Uterus (tissue), 4 donors: Measurements from ENCODE around the gene HOXA10. TPM values are rescaled to one million over a fixed set of nuclear protein-coding genes. Genes with fewer than 3 reads are reported as not detected.

Source experiments
- DNase-seq, 2 donors: peaks; one replicate each; pipeline ENCODE4 v3.0.0-alpha.2; 2019 to 2020
- H3K27ac ChIP-seq, 2 donors: fragments of 200-600 bp; sonication (generic); 1 replicate in 1 of 2; 2 replicates in 1 of 2; pipeline ENCODE4 v1.5.1; 2016 to 2018
- H3K27me3 ChIP-seq, 2 donors: fragments of 200-600 bp; sonication (generic); one replicate each; pipeline ENCODE4 v1.5.1; 2018 to 2019; ENCODE audit warnings: control low read depth in 1 of 2
- H3K36me3 ChIP-seq, 2 donors: fragments of 200-600 bp; sonication (generic); one replicate each; pipeline ENCODE4 v1.5.1; 2019; ENCODE audit warnings: control low read depth in 1 of 2
- H3K4me1 ChIP-seq, 2 donors: fragments of 200-600 bp; sonication (generic); one replicate each; pipeline ENCODE4 v1.5.1; 2018 to 2019; ENCODE audit warnings: control low read depth in 1 of 2
- H3K4me3 ChIP-seq, 2 donors: fragments of 200-600 bp; sonication (generic); 1 replicate in 1 of 2; 2 replicates in 1 of 2; pipeline ENCODE4 v1.5.1; 2018 to 2019; ENCODE audit warnings: mild to moderate bottlenecking in 1 of 2
- H3K9me3 ChIP-seq, 2 donors: fragments of 200-600 bp; sonication (generic); one replicate each; pipeline ENCODE4 v1.5.1; 2019; ENCODE audit warnings: control low read depth in 1 of 2
- POLR2A ChIP-seq, 2 donors: fragments of 450-650 bp; IDR thresholded peaks; one replicate each; pipeline ENCODE4 v1.6.1; 2016; ENCODE audit warnings: antibody characterized with exemption in 2 of 2, mild to moderate bottlenecking in 1 of 2, moderate library complexity in 1 of 2
- intact Hi-C: fragments of 100-400 bp; cut with DNase I; formaldehyde crosslinking; loops from one replicate; pipeline ENCODE4 v1.15.1; 2023; ENCODE audit warnings: low total_unique reads
- total RNA-seq, 4 donors: library from RNA; depleted of rRNA in 3 of 4; stranded (reverse); fragments of >200 nt in 3 of 4; gene quantifications; one replicate each; pipeline versions ENCODE4 v1.1.0 to v1.2.4, GENCODE V29; 2014 to 2023
- TF ChIP-seq, protein P1 (sequence below), 4 experiments: fragments of 200-600 bp in 2 of 4; fragments of 450-650 bp in 2 of 4; sonication (generic) in 2 of 4; IDR thresholded peaks; one replicate each; pipeline ENCODE4 v1.5.1; 2016 to 2019; ENCODE audit warnings: antibody characterized with exemption in 4 of 4, mild to moderate bottlenecking in 2 of 4, moderate library complexity in 1 of 4
- donor health status: DM: yes; HTN: yes; CAD: no.

The HOXA10 gene
- total RNA-seq, 4 donors from 2014 or later: 50.0 to 114 (median 69.0) TPM

DNA sequence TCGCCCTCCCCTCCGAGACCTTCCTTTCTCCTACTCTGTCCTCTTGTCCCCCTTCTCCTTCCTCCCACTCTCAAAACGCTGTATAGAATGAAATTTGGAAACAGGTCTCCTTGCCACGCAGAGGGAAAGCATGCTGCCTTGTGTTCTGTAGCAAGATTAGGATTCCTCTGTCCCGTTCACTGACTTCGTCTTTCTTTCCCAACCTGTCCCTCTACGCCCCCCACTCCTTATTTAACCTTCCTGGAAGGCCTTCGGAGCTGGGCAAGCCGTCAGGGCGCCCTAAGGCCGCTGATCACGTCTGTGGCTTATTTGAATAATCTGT, 10.1 kb downstream of the HOXA10 start:
- intact Hi-C loops: loop anchor here (5.0 kb wide), 1 partner anchor 307 kb away; no protein-coding TSS in a partner anchor
- no peak for DNase-seq
- no peaks in the 10 kb centered on the region for H3K27me3 ChIP-seq
- peak overlapping the region; percentile 94 to 96 for H3K27ac ChIP-seq
- no peaks in the 10 kb centered on the region for H3K4me1 ChIP-seq
- H3K36me3 ChIP-seq: no peaks in the 10 kb centered on the region
- H3K4me3 ChIP-seq: peak overlapping the region; percentile 58 to 66
- no peak for TF ChIP-seq POLR2A (IDR thresholded peaks at IDR 0.05)
- TF ChIP-seq, protein P1, sequence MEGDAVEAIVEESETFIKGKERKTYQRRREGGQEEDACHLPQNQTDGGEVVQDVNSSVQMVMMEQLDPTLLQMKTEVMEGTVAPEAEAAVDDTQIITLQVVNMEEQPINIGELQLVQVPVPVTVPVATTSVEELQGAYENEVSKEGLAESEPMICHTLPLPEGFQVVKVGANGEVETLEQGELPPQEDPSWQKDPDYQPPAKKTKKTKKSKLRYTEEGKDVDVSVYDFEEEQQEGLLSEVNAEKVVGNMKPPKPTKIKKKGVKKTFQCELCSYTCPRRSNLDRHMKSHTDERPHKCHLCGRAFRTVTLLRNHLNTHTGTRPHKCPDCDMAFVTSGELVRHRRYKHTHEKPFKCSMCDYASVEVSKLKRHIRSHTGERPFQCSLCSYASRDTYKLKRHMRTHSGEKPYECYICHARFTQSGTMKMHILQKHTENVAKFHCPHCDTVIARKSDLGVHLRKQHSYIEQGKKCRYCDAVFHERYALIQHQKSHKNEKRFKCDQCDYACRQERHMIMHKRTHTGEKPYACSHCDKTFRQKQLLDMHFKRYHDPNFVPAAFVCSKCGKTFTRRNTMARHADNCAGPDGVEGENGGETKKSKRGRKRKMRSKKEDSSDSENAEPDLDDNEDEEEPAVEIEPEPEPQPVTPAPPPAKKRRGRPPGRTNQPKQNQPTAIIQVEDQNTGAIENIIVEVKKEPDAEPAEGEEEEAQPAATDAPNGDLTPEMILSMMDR (IDR thresholded peaks at IDR 0.05): no peak
- H3K9me3 ChIP-seq: no peaks in the 10 kb centered on the region

GRCh38 chr7:27163288-27164044, 10.7 kb downstream of the HOXA10 start:
- TF ChIP-seq, protein P1 (IDR thresholded peaks at IDR 0.05): no peak
- no peak for TF ChIP-seq POLR2A (IDR thresholded peaks at IDR 0.05)
- Histone ChIP-seq H3K9me3 (no peaks in the 10 kb centered on the region), H3K4me3 (peak overlapping the region; percentile 58 to 66), H3K4me1 (no peaks in the 10 kb centered on the region), H3K36me3 (no peaks in the 10 kb centered on the region), H3K27ac (peak overlapping the region; percentile 94 to 96), H3K27me3 (no peaks in the 10 kb centered on the region)
- intact Hi-C loops: loop anchor here (5.0 kb wide), 1 partner anchor 306 kb away; no protein-coding TSS in a partner anchor
- peak in 1 of 2 donors; percentile 19 for DNase-seq

DNA sequence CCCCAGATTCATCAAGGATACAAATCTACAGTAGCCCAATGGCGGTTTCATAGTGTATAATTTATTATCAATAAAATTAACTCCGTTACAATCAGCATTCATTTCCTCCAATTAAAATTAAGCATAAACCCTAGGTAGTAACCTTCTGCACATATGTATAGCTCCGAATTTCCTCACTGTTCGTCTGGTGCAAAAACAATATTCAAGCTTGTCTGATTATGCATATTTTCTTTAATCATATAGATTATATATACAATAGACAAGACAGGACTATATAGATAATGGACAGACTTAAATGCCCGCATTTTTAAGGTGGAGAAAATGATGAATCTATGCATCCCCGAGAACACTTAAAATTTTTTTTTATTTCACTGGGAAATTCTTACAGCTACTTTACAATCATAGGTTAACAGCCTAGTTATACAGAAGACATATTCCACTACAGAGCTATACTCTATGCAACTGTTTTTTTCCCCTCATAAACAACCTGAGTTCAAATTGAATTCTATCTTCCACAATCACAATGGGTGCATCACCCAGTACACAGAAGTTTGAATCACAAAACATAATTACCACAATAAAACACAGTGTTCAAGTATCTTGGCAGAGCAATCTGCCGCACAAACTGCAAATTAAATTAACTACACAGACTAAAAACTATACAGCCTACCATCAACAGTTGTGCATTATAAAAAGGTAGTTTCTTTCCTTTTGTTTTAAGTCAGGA, 11.4 kb downstream of the HOXA10 start:
- TF ChIP-seq POLR2A (IDR thresholded peaks at IDR 0.05): no peak
- TF ChIP-seq, protein P1 (IDR thresholded peaks at IDR 0.05): no peak
- H3K4me3 ChIP-seq: peak overlapping the region; percentile 58 to 66
- H3K9me3 ChIP-seq: no peaks in the 10 kb centered on the region
- intact Hi-C loops: loop anchor here (5.0 kb wide), 1 partner anchor 305 kb away; no protein-coding TSS in a partner anchor
- H3K27me3 ChIP-seq: no peaks in the 10 kb centered on the region
- no peaks in the 10 kb centered on the region for H3K36me3 ChIP-seq
- no peaks in the 10 kb centered on the region for H3K4me1 ChIP-seq
- DNase-seq: no peak
- H3K27ac ChIP-seq: peak overlapping the region; percentile 94 to 96

DNA sequence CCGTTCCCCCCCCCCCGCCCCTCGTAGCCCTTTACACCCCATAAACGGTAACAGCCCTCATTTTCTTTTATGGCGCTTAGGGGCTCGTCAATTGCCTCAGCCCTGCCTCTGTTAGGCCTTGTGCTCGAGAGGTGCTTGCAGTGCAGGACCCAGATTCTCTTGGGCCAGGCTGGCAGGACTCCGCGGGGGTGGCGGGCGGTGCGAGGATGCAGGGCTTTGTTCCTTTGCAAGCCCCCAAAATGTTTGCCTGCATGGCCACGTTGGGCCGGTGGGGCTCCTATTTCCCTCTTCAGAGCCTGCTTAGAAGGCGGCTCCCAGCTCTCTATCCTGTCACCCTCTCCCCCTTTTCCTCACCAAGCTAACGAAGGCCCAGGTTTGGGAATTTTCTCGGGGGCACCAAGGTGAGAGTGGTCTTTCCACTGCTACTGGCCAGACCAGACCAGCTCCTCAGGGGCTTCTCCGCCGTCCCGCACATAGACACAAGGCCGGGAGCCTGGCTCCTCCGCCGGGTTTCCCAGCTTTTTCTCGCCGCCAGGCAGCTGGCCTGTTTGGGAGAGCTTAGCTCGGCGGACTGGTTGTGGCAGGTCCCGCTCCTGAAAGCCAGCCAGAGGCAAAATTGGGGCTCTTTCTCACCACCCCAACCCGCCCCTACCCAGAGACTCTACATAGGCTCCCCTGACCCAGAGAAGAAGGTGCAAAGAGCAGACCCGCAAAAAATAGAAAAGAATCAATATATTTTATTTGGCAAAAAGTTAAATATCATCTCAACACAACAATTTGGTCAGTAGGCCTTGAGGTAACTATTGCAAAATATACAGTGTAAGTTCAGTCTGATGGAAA, 12.2 kb downstream of the HOXA10 start:
- TF ChIP-seq, protein P1 (IDR thresholded peaks at IDR 0.05): no peak
- peak; percentile 41 to 48 for DNase-seq
- Histone ChIP-seq H3K36me3 (no peaks in the 10 kb centered on the region), H3K27ac (peak overlapping the region; percentile 94 to 96), H3K27me3 (no peaks in the 10 kb centered on the region), H3K9me3 (no peaks in the 10 kb centered on the region), H3K4me3 (peak overlapping the region; percentile 49 to 66), H3K4me1 (no peaks in the 10 kb centered on the region)
- intact Hi-C loops: loop anchor here (5.0 kb wide), 1 partner anchor 305 kb away; no protein-coding TSS in a partner anchor
